ENCODE results near the gene PARP15. TPM values are rescaled to one million over a fixed set of nuclear protein-coding genes. Genes with fewer than 3 reads are reported as not detected.

PARP15 gene
- total and polyA plus RNA-seq, 2 donors (not counting 3 experiments of a cell fraction or from before 2014, with no cell fraction given): 0.81 to 1.4 TPM

GRCh38 chr3:122626515-122627180, 49.2 kb downstream of the PARP15 start:
- dilution Hi-C loops (cut with MboI; ENCODE audit: extremely low pct_ligation_motif_present, low sequenced_read_pairs) (no loop called here), intact Hi-C loops (cut with micrococcal nuclease) (no loop called here)
- H3K4me2 ChIP-seq (ENCODE audit: insufficient read depth, low read length): no peak overlapping the region
- BruUV-seq (replicated peaks): no TSS peak
- FAIRE-seq (no peak), DNase-seq (ENCODE audit: low read depth, low spot score) (no peak)
- H3K27me3 ChIP-seq (ENCODE audit: control insufficient read depth in 2 of 2, insufficient read depth in 2 of 2, low read length in 2 of 2): peaks cover 8 to 19% of the 10 kb centered on the region in 2 experiments
- ChIA-PET POLR2A (no interaction called here), CTCF (no interaction called here)
- H3K27ac ChIP-seq (ENCODE audit: insufficient read depth, low read depth, low read length): no peak overlapping the region
- no peaks in the 10 kb centered on the region for H3K9me1 ChIP-seq (replicated peaks; ENCODE audit: control insufficient read depth, extremely low read depth, insufficient read depth, low read length)
- no peaks in the 10 kb centered on the region for H3K9me3 ChIP-seq (replicated peaks; ENCODE audit: control insufficient read depth, insufficient read depth, low read length)
- no peak overlapping the region for H3K4me3 ChIP-seq (replicated peaks in 1 of 3; ENCODE audit: insufficient read depth in 1 of 3, low read depth in 1 of 3, low read length in 3 of 3)
- no peaks in the 10 kb centered on the region for H3K4me1 ChIP-seq (ENCODE audit: control insufficient read depth, extremely low read depth, insufficient read depth, low read length)
- H3K79me2 ChIP-seq (ENCODE audit: control insufficient read depth, insufficient read depth, low read length): no peaks in the 10 kb centered on the region
- H2AFZ ChIP-seq (ENCODE audit: low read depth, low read length): no peak overlapping the region
- no peaks in the 10 kb centered on the region for H3K36me3 ChIP-seq (ENCODE audit: control insufficient read depth in 2 of 2, extremely low read depth in 1 of 2, insufficient read depth in 2 of 2, low read length in 2 of 2)
- no peak overlapping the region for H3K9ac ChIP-seq (replicated peaks; ENCODE audit: extremely low read depth, insufficient read depth, low read length)
- H4K20me1 ChIP-seq (replicated peaks; ENCODE audit: control insufficient read depth, extremely low read depth, insufficient read depth, low read length): no peaks in the 10 kb centered on the region
- TF ChIP-seq JUN (IDR thresholded peaks at IDR 0.05; ENCODE audit: borderline replicate concordance, insufficient read depth, insufficient read length, low read depth): no peak
- TF ChIP-seq MYC (IDR thresholded peaks at IDR 0.05; ENCODE audit: low read depth, low read length): no peak
- TF ChIP-seq POLR2AphosphoS5 (IDR thresholded peaks at IDR 0.05; ENCODE audit: insufficient read depth, low read depth, low read length): no peak

GRCh38 chr3:122627301-122627700, 49.9 kb downstream of the PARP15 start:
- H2AFZ ChIP-seq (ENCODE audit: low read depth, low read length): no peak overlapping the region
- no peak overlapping the region for H3K4me2 ChIP-seq (ENCODE audit: insufficient read depth, low read length)
- H3K9me1 ChIP-seq (replicated peaks; ENCODE audit: control insufficient read depth, extremely low read depth, insufficient read depth, low read length): no peaks in the 10 kb centered on the region
- H3K27me3 ChIP-seq (ENCODE audit: control insufficient read depth in 2 of 2, insufficient read depth in 2 of 2, low read length in 2 of 2): peaks cover 8 to 21% of the 10 kb centered on the region in 2 experiments
- no peaks in the 10 kb centered on the region for H3K36me3 ChIP-seq (ENCODE audit: control insufficient read depth in 2 of 2, extremely low read depth in 1 of 2, insufficient read depth in 2 of 2, low read length in 2 of 2)
- intact Hi-C loops (cut with micrococcal nuclease) (no loop called here), dilution Hi-C loops (cut with MboI; ENCODE audit: extremely low pct_ligation_motif_present, low sequenced_read_pairs) (no loop called here)
- H3K79me2 ChIP-seq (ENCODE audit: control insufficient read depth, insufficient read depth, low read length): no peaks in the 10 kb centered on the region
- no peak overlapping the region for H3K4me3 ChIP-seq (replicated peaks in 1 of 3; ENCODE audit: insufficient read depth in 1 of 3, low read depth in 1 of 3, low read length in 3 of 3)
- H3K9me3 ChIP-seq (replicated peaks; ENCODE audit: control insufficient read depth, insufficient read depth, low read length): no peaks in the 10 kb centered on the region
- TF ChIP-seq FOS (IDR thresholded peaks at IDR 0.05; ENCODE audit: borderline replicate concordance, insufficient read depth, low read length): no peak
- TF ChIP-seq POLR2A (IDR thresholded peaks at IDR 0.05; ENCODE audit: low read depth, low read length): no peak
- no peak for TF ChIP-seq EZH2 (IDR thresholded peaks at IDR 0.05; ENCODE audit: borderline replicate concordance, low read depth, low read length, severe bottlenecking)
- no peak for TF ChIP-seq CTCF (IDR thresholded peaks at IDR 0.05; ENCODE audit: extremely low read depth in 1 of 2, insufficient read depth in 1 of 2, low read depth in 1 of 2, low read length in 2 of 2)
- no peak for TF ChIP-seq POLR2AphosphoS5 (IDR thresholded peaks at IDR 0.05; ENCODE audit: insufficient read depth, low read depth, low read length)
- no peak for TF ChIP-seq MYC (IDR thresholded peaks at IDR 0.05; ENCODE audit: low read depth, low read length)
- no peak for TF ChIP-seq GATA2 (IDR thresholded peaks at IDR 0.05; ENCODE audit: insufficient read depth, insufficient read length, low read depth, low read length)
- DNase-seq (ENCODE audit: low read depth, low spot score) (no peak), FAIRE-seq (no peak)
- H3K4me1 ChIP-seq (ENCODE audit: control insufficient read depth, extremely low read depth, insufficient read depth, low read length): no peaks in the 10 kb centered on the region
- no peak overlapping the region for H3K27ac ChIP-seq (ENCODE audit: insufficient read depth, low read depth, low read length)
- ChIA-PET CTCF (no interaction called here), POLR2A (no interaction called here)
- no TSS peak for BruUV-seq (replicated peaks)
- no peaks in the 10 kb centered on the region for H4K20me1 ChIP-seq (replicated peaks; ENCODE audit: control insufficient read depth, extremely low read depth, insufficient read depth, low read length)
- no peak overlapping the region for H3K9ac ChIP-seq (replicated peaks; ENCODE audit: extremely low read depth, insufficient read depth, low read length)

Measured in endothelial cell of umbilical vein (primary cell).